HUES6 (cell line): Measurements from ENCODE around the gene RAB20.

Source experiments
- H3K27ac ChIP-seq: 2 replicates; pipeline ENCODE4 v1.7.0; 2013; ENCODE audit warnings: low read depth, mild to moderate bottlenecking, low read length, inconsistent platforms
- H3K27me3 ChIP-seq: 2 replicates; pipeline ENCODE4 v1.6.1; 2013; ENCODE audit warnings: low read length; ENCODE audit not compliant: control insufficient read depth, insufficient read depth
- H3K36me3 ChIP-seq: 2 replicates; pipeline ENCODE4 v1.6.1; 2013; ENCODE audit warnings: low read length; ENCODE audit not compliant: control insufficient read depth, insufficient read depth
- H3K4me1 ChIP-seq: 2 replicates; pipeline ENCODE4 v1.6.1; 2013; ENCODE audit warnings: low read length; ENCODE audit not compliant: control insufficient read depth, insufficient read depth
- H3K4me3 ChIP-seq: 2 replicates; pipeline ENCODE4 v1.5.1; 2013; ENCODE audit warnings: low read depth, low read length
- H3K9ac ChIP-seq: one replicate; pipeline ENCODE4 v1.6.1; 2013; ENCODE audit warnings: mild to moderate bottlenecking, low read length
- H3K9me3 ChIP-seq: 2 replicates; pipeline ENCODE4 v1.6.1; 2013; ENCODE audit warnings: low read depth, low read length; ENCODE audit not compliant: control insufficient read depth, insufficient read depth

RAB20 gene

GRCh38 chr13:110519506-110519905 is 42.0 kb downstream of the RAB20 start:
- Histone ChIP-seq H3K27ac (no peak overlapping the region), H3K9ac (no peak overlapping the region), H3K9me3 (no peaks in the 10 kb centered on the region), H3K36me3 (peaks cover 42% of the 10 kb centered on the region), H3K4me3 (no peak overlapping the region), H3K27me3 (no peaks in the 10 kb centered on the region), H3K4me1 (peaks cover 11% of the 10 kb centered on the region; the same call in 1 of the 2 replicates)

GRCh38 chr13:110519046-110519445 is 42.5 kb downstream of the RAB20 start:
- Histone ChIP-seq H3K36me3 (peaks cover 46% of the 10 kb centered on the region), H3K27ac (no peak overlapping the region), H3K4me1 (peaks cover 10% of the 10 kb centered on the region; the same call in 1 of the 2 replicates), H3K9me3 (no peaks in the 10 kb centered on the region), H3K4me3 (no peak overlapping the region), H3K9ac (no peak overlapping the region), H3K27me3 (no peaks in the 10 kb centered on the region)

- peaks cover 47% of the 10 kb centered on the region for H3K36me3 ChIP-seq
- H3K9ac ChIP-seq = no peak overlapping the region
- H3K27ac ChIP-seq = no peak overlapping the region
- H3K27me3 ChIP-seq = no peaks in the 10 kb centered on the region
- H3K4me3 ChIP-seq = no peak overlapping the region
- H3K9me3 ChIP-seq = no peaks in the 10 kb centered on the region
- H3K4me1 ChIP-seq = peaks cover 10% of the 10 kb centered on the region; the same call in 1 of the 2 replicates
Observed at GRCh38 chr13:110518571-110518970, 43.0 kb downstream of the RAB20 start.

- H3K27ac ChIP-seq = no peak overlapping the region
Observed at GRCh38 chr13:110518226-110518525, 43.3 kb downstream of the RAB20 start.

GRCh38 chr13:110517505-110518225 is 43.9 kb downstream of the RAB20 start:
- no peaks in the 10 kb centered on the region for H3K27me3 ChIP-seq
- peaks cover 10% of the 10 kb centered on the region; the same call in 1 of the 2 replicates for H3K4me1 ChIP-seq
- no peak overlapping the region for H3K9ac ChIP-seq
- no peak overlapping the region for H3K4me3 ChIP-seq
- H3K36me3 ChIP-seq = peaks cover 44% of the 10 kb centered on the region
- no peaks in the 10 kb centered on the region for H3K9me3 ChIP-seq
- no peak overlapping the region for H3K27ac ChIP-seq

More at GRCh38 chr13:110518226-110518525, 43.3 kb downstream of the RAB20 start:
- H3K36me3 ChIP-seq = peaks cover 43% of the 10 kb centered on the region
- peaks cover 10% of the 10 kb centered on the region; the same call in 1 of the 2 replicates for H3K4me1 ChIP-seq
- H3K27me3 ChIP-seq = no peaks in the 10 kb centered on the region
- no peak overlapping the region for H3K4me3 ChIP-seq
- no peak overlapping the region for H3K9ac ChIP-seq
- no peaks in the 10 kb centered on the region for H3K9me3 ChIP-seq

GRCh38 chr13:110516500-110516899 is 45.0 kb downstream of the RAB20 start:
- no peak overlapping the region for H3K27ac ChIP-seq
- H3K27me3 ChIP-seq = no peaks in the 10 kb centered on the region
- H3K36me3 ChIP-seq = peaks cover 56% of the 10 kb centered on the region
- H3K9ac ChIP-seq = no peak overlapping the region
- peaks cover 10% of the 10 kb centered on the region; the same call in 1 of the 2 replicates for H3K4me1 ChIP-seq
- no peaks in the 10 kb centered on the region for H3K9me3 ChIP-seq
- H3K4me3 ChIP-seq = no peak overlapping the region

- Histone ChIP-seq H3K9ac (no peak overlapping the region), H3K4me3 (no peak overlapping the region), H3K27ac (no peak overlapping the region), H3K36me3 (peaks cover 67% of the 10 kb centered on the region), H3K9me3 (no peaks in the 10 kb centered on the region), H3K4me1 (peaks cover 16% of the 10 kb centered on the region; the same call in 1 of the 2 replicates), H3K27me3 (no peaks in the 10 kb centered on the region)
Observed at GRCh38 chr13:110512198-110512740, 49.3 kb downstream of the RAB20 start.

- Histone ChIP-seq H3K36me3 (peaks cover 73% of the 10 kb centered on the region), H3K27me3 (no peaks in the 10 kb centered on the region), H3K4me3 (no peak overlapping the region), H3K9me3 (no peaks in the 10 kb centered on the region), H3K27ac (no peak overlapping the region), H3K9ac (no peak overlapping the region), H3K4me1 (peaks cover 16% of the 10 kb centered on the region; the same call in 1 of the 2 replicates)
Observed at GRCh38 chr13:110511509-110512181, 49.9 kb downstream of the RAB20 start.

- H3K27ac ChIP-seq = no peak overlapping the region
- peaks cover 14% of the 10 kb centered on the region; the same call in 1 of the 2 replicates for H3K4me1 ChIP-seq
- no peak overlapping the region for H3K4me3 ChIP-seq
- peak overlapping the region; percentile 11 for H3K9ac ChIP-seq
- H3K27me3 ChIP-seq = no peaks in the 10 kb centered on the region
- H3K36me3 ChIP-seq = peaks cover 87% of the 10 kb centered on the region
- no peaks in the 10 kb centered on the region for H3K9me3 ChIP-seq
Observed at GRCh38 chr13:110509971-110510786, 51.3 kb downstream of the RAB20 start.

- Histone ChIP-seq H3K36me3 (peaks cover 82% of the 10 kb centered on the region), H3K27ac (no peak overlapping the region), H3K9ac (no peak overlapping the region)
Observed at GRCh38 chr13:110509478-110509926, 52.0 kb downstream of the RAB20 start.

More at GRCh38 chr13:110509478-110509926, 52.0 kb downstream of the RAB20 start:
- H3K9me3 ChIP-seq = no peaks in the 10 kb centered on the region
- no peak overlapping the region for H3K4me3 ChIP-seq
- H3K4me1 ChIP-seq = peaks cover 11% of the 10 kb centered on the region; the same call in 1 of the 2 replicates
- no peaks in the 10 kb centered on the region for H3K27me3 ChIP-seq
